ENCODE data around the gene PRKCSH. TPM values are rescaled to one million over a fixed set of nuclear protein-coding genes. Genes with fewer than 3 reads are reported as not detected.
"Not testable (repeated sequence)": the region's sequence is repeated elsewhere in the genome, so short reads cannot be mapped to it uniquely, and the experiment has no call there.

The PRKCSH gene, protein sequence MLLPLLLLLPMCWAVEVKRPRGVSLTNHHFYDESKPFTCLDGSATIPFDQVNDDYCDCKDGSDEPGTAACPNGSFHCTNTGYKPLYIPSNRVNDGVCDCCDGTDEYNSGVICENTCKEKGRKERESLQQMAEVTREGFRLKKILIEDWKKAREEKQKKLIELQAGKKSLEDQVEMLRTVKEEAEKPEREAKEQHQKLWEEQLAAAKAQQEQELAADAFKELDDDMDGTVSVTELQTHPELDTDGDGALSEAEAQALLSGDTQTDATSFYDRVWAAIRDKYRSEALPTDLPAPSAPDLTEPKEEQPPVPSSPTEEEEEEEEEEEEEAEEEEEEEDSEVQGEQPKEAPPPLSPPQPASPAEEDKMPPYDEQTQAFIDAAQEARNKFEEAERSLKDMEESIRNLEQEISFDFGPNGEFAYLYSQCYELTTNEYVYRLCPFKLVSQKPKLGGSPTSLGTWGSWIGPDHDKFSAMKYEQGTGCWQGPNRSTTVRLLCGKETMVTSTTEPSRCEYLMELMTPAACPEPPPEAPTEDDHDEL
- polyA plus RNA-seq = 77.5 TPM

DNA sequence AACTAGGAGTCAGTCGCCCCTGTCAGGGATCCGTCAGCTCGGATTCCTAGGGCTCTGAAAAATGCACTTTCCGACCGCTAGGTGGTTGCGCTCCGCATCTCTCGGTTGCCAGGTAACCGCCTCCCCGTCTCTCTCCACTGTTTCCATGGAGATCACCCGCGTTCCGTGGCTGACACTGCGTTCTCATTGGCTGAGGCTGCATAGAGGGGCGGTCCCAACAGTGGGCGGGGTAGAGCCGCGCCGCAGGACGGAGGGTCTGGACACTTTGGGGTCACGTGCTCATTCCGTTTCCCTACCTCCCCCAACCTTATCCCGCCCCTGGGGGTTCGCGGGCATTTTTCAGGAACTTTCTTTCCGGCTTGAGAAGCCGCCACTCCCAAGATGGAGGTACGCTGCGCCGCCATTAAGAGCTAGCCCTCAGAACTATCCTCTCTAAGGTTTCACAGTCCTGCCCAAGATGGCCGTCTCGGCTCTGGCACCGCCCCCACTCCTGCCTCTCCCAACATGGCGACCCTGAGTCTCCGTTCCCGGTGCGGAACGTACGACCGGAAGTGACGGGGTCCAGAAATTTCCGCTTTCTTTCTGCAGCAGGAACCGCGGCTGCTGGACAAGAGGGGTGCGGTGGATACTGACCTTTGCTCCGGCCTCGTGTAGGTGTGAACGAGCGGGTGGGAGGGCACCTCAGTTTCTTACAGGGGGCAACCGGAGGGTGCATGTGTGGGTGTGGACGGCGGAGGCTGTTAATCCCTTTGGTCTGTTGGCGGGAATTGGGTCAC, at the start of gene PRKCSH, which contains the start of gene ODAD3:
Gene PRKCSH (plus strand): TSS at position 579 of the 776 bp plus-strand sequence. CDS start 483 bp downstream, outside the sequence.
Gene ODAD3 (minus strand): TSS at position 65 of the 776 bp plus-strand sequence. CDS start 105 bp downstream, outside the sequence.
- Mint-ChIP-seq H3K4me3 (peak within 1 kb of the TSS; percentile 94 to 99 (median 98)), H3K36me3 (peaks cover 3% of the 10 kb centered on the region), H3K9me3 (no peaks in the 10 kb centered on the region), H3K27ac (peak within 1 kb of the TSS; percentile 99), H3K4me1 (peaks cover 18 to 22% (median 20%) of the 10 kb centered on the region in 3 donors), H3K27me3 (peaks cover 3% of the 10 kb centered on the region)

DNA sequence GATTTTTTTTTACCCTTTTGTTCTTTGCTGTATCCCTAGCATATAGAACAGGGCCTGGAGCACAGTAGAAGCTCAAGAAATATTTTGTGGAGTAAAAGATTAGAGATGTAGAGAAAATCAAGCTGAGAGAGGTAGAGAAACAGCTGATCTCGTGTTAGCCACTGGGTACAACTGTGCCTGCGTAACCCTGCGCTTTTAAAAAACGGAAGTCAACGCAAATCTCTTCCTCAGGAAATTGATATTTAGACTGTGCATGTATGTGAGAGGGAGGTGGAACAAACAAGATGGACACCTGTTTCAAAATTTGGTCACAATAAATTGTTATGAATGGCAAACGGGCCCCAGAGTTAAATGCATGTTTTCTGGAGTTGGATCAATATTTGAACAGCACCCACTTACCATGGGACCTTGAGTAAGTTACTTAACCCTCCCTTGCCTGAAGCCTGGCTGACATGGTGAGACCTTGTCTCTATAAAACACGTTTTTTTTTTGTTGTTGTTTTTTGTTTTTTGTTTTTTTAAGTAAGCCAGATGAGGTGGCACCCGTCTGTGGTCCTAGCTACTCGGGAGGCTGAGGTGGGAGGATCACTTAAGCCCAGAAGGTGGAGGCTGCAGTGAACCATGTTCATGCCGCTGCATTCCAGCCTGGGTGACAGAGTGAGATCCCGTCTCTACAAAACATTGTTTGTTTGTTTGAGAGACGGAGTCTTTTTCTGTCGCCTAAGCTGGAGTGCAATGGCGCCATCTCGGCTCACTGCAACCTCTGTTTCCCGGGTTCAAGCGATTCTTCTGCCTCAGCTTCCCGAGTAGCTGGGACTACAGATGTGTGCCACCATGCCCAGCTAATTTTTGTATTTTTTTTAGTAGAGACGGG, 48.0 kb upstream of the PRKCSH start:
- Mint-ChIP-seq H3K9me3 (no peaks in the 10 kb centered on the region), H3K27me3 (peaks cover 4% of the 10 kb centered on the region), H3K4me1 (peaks cover 11 to 12% (median 11%) of the 10 kb centered on the region in 3 donors), H3K4me3 (peak overlapping the region; percentile 53 to 84 (median 70)), H3K36me3 (no peaks in the 10 kb centered on the region), H3K27ac (peak overlapping the region; percentile 81 to 87 (median 86))

DNA sequence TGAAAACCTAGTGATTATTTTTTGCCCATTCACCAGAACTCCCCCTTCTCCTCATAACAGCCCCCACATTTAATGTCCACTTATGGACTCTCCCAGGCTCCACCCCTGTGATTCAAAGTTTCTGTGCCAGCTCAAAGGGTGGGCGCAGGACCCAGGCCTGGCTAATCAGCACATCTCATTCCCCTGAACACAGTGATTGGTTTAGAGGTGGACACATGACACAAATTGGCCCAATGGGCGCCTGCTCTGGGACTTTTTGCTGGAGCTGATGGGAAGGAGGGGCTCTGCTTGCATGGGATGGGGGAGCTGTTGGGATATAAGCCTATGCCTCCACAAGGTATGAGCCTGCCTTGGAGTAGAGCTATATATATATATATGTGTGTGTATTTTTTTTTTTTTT, 45.1 kb upstream of the PRKCSH start:
- Mint-ChIP-seq H3K27ac (no peak overlapping the region), H3K4me3 (peak overlapping the region in 1 of 4 donors; percentile 52), H3K36me3 (peaks cover 2% of the 10 kb centered on the region), H3K27me3 (no peaks in the 10 kb centered on the region), H3K4me1 (peaks cover 6 to 16% (median 16%) of the 10 kb centered on the region in 3 donors), H3K9me3 (no peaks in the 10 kb centered on the region)

DNA sequence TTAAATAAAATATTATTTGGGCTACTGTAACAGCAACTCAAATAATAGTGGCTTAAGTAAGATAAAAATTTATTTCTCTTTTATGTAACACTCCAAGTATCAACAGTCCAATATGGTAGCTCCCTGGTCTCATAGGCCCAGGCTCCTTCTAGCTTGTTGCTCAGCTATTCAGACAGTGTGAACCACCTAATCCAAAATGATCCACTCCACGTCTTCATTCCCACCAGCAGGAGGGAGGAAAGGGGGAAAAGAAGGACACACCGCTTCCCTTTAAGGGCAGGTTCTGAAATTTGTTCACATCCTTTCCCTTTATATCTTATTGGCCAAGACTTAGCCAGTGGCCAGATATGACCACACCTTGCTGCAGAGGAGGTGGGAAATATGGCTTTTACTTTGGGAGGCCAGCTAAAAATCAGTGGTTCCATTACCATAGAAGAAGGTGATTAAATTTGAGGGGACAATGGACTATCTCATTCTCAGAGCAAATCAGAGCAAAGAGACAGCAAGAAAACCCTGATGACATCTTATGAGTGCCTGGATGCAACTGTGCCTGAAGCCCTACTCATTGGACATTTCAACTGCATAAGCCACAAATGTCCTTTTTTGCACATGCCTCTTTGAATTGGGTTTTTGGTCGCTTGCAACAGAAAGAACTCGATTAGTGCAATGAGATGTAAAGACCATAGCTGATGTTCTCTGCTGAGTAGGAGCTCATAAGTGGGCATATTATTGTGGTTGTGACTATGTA, 44.3 kb upstream of the PRKCSH start:
- peaks cover 6 to 16% (median 16%) of the 10 kb centered on the region in 3 donors for H3K4me1 Mint-ChIP-seq
- H3K27ac Mint-ChIP-seq = peak overlapping the region in 1 of 3 donors; percentile 53
- peaks cover 2% of the 10 kb centered on the region for H3K36me3 Mint-ChIP-seq

DNA sequence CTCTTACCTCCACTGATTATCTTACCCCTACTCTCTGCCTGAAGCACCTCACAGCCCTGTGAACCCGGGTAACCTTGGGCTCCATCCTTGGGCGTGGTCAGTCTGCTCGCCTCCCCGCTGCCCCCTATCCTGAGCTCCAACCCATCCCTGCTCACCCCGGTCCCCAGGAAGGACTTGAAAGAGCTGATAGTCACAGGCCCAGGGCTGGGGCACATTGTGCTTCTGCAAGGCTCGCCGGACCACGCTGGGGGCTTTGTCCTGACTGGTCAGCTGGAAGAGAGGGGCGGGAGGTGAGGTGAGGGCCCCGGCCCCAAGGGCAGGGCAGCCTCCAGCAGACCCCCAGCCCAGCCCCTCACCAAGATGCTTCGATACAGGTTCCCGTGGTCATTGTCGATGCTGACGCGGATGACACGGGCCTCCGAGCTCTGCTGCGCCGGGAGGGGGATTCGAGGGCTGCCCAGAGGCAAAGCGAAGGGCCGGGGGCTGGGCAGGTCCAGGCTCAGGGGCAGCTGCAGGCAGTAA, 38.3 kb upstream of the PRKCSH start:
- peaks cover 2% of the 10 kb centered on the region for H3K36me3 Mint-ChIP-seq
- no peaks in the 10 kb centered on the region for H3K27me3 Mint-ChIP-seq
- no peak overlapping the region for H3K27ac Mint-ChIP-seq
- peaks cover 0 to 9% (median 6%) of the 10 kb centered on the region in 3 donors for H3K4me1 Mint-ChIP-seq
- H3K9me3 Mint-ChIP-seq = no peaks in the 10 kb centered on the region
- no peak overlapping the region for H3K4me3 Mint-ChIP-seq

More for the DNA sequence above, 44.3 kb upstream of the PRKCSH start:
- Mint-ChIP-seq H3K4me3 (no peak overlapping the region), H3K27me3 (no peaks in the 10 kb centered on the region), H3K9me3 (no peaks in the 10 kb centered on the region)

DNA sequence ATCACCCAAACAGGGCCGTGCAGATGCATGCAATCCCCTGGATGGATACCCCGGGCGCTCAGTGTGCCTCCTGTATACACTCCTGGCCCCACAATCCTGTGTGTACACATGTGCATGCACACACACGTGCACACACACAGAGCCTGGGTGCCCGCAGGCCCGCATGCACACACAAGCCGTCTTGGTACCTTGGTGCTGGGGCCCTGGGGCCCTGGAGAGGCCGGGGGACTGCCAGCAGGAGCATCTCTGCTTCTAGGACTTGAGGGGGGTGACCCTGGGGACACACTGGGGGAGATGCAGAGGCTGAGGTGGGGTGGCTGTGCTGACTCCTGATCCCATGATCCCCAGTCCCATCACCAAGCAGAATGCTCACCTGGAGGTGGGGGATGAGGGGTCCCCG, 35.8 kb upstream of the PRKCSH start:
- Mint-ChIP-seq H3K27ac (no peak overlapping the region), H3K27me3 (no peaks in the 10 kb centered on the region), H3K4me3 (no peak overlapping the region), H3K4me1 (peaks cover 0 to 2% (median 2%) of the 10 kb centered on the region in 3 donors), H3K9me3 (no peaks in the 10 kb centered on the region), H3K36me3 (peaks cover 2% of the 10 kb centered on the region)

DNA sequence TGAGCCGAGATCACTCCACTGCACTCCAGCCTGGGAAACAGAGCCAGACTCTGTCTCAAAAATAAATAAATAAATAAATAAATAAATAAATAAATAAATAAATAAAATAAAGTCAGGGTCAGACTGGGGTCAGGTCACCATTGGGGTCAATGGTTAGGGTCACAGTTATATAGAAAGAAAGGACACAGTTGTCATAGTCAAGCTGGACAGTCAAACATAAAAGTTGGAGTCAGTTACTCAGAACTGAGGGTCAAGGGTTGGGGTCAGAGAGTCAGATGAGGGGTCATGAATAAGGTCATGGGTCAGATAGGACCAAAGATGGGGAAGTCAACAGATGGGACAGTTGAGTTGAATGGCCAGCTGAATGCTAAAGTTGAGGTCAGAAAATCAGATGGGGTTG, 34.6 kb upstream of the PRKCSH start:
- Mint-ChIP-seq H3K27ac (no peak overlapping the region), H3K9me3 (no peaks in the 10 kb centered on the region), H3K36me3 (no peaks in the 10 kb centered on the region), H3K4me1 (no peaks in the 10 kb centered on the region), H3K27me3 (no peaks in the 10 kb centered on the region), H3K4me3 (no peak overlapping the region)

DNA sequence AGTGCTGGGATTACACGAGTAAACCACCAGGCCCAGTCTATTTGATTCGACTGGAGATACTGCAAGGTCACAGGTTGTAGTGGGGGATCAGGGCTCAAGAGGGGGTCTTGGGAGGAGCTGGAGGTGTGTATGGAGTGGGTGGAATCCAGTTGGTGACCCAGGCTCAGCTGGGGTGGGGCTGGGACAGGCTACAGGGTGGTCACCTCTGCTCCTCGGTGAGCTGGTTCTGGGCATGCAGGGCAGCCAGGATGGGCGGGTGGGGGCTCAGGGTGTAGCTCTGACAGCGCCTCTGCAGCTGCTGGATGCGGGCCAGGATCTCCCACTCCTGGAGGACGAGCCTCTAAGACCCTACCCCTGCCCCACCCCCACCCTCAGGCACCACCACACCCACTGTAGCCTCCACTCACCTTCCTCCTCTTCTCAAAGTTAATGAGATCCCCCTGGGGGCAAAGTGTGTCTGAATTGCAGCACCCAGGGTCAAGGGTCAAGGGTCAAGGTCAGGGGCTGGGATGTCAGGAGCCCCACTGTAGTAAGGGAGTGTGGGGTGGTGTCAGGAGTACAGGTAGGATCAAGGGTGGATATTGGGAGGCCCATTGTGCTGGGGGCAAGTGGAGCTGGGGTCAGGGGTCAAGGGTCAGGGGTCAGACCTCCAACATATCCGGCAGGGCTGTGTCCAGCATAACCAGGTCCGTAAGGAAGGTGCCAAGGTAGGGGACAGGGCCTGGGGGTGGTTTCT, 33.5 kb upstream of the PRKCSH start:
- H3K27me3 Mint-ChIP-seq = no peaks in the 10 kb centered on the region
- H3K9me3 Mint-ChIP-seq = no peaks in the 10 kb centered on the region
- H3K4me1 Mint-ChIP-seq = no peaks in the 10 kb centered on the region
- no peak overlapping the region for H3K4me3 Mint-ChIP-seq
- peak overlapping the region in 1 of 3 donors; percentile 46 for H3K27ac Mint-ChIP-seq
- no peaks in the 10 kb centered on the region for H3K36me3 Mint-ChIP-seq

DNA sequence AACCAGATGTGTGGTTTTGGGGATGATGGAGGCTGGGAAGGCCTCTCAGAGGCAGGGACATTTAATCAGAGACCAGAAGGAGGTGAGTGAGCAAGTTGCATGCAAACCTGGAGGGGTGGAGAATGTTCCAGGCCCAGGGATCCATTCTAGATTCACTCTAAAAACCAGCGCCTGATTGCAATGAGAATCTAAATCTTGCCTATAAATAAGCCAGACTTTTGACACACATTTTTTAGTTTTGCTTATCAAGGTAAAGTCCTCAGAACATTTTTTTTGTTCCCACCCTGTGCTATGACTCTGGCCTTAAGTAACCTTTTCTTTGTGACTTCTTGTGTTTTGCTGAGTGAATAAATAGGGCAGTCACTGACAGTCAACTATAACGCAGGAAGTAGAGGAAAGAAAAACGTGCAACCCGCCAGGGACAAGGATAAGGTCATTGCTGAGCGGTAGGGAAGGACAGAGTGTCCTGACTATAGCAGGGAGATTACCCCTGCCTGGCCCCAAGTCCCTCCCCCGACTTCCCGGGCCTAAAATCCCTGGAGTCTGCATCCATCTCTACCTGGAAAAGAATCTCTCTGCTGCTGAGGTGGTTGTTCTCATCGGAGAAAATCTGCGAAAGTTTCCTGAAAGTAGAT, 30.7 kb upstream of the PRKCSH start:
- Mint-ChIP-seq H3K36me3 (no peaks in the 10 kb centered on the region), H3K4me3 (peak overlapping the region in 1 of 4 donors; percentile 45), H3K27ac (peak overlapping the region in 1 of 3 donors; percentile 3), H3K9me3 (no peaks in the 10 kb centered on the region), H3K4me1 (peaks cover 0 to 2% (median 0%) of the 10 kb centered on the region in 3 donors), H3K27me3 (no peaks in the 10 kb centered on the region)

DNA sequence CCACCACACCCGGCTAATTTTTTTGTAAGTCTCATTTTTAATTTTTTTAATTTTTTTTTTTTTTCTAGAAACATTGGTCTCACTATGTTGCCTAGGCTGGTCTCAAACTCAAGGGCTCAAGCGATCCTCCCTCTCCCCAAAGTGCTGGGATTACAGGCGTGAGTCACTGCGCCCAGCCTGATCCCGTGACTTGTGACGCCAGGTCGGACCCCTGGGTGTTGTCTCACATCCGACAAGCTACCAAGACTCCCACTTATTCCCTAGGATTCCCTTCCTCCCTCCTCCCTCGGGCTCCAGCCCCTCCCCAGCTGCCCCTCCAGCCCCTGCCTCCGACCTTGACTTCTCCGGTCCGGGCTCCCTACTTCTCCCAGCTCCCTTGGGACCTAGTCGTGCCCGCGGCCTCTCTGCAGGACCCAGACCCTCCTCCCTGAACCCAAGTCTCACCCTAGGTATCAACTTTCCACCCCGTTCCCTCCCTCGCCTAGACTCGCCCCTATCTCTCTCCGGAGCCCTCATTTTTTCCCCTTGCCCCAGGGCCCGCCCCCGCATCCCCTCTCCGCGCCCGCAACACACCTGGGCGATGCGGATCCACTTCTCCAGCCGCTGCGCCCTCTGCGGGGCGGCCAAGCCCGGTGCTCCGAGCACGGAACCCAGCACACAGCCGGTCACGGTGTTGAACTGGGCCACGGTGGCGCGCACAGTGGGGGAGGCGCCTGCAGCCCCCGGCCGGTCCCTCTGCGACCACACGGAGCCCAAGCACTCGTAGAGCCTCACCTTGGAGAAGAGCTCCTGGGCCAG, 29.4 kb upstream of the PRKCSH start:
- no peaks in the 10 kb centered on the region for H3K36me3 Mint-ChIP-seq
- H3K4me3 Mint-ChIP-seq = no peak overlapping the region
- peak overlapping the region in 1 of 3 donors; percentile 76 for H3K27ac Mint-ChIP-seq
- peaks cover 4% of the 10 kb centered on the region for H3K27me3 Mint-ChIP-seq
- H3K4me1 Mint-ChIP-seq = peaks cover 0 to 2% (median 0%) of the 10 kb centered on the region in 3 donors
- H3K9me3 Mint-ChIP-seq = no peaks in the 10 kb centered on the region

DNA sequence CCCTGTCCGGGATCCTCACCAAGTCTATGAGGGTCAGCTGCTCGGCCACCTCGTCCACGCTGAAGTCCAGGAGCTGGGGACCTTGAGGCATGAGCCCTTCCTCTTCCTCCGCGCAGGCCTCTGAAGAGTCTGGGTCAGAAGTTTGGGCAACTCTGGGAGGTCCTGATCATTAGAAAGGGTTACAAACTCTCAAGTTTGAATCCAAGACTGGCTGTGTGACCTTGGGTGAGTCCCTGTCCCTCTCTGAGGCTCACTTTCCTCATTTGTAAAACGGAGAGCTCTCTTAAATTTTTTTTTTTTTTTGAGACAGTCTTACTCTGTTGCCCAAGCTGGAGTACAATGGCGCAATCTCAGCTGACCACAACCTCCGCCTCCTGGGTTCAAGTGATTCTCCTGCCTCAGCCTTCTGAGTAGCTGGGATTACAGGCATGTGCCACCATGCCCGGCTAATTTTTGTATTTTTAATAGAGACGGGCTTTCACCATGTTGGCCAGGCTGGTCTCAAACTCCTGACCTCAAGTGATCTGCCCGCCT, 28.7 kb upstream of the PRKCSH start:
- H3K36me3 Mint-ChIP-seq, H3K4me3 Mint-ChIP-seq, H3K9me3 Mint-ChIP-seq, H3K27me3 Mint-ChIP-seq, H3K4me1 Mint-ChIP-seq: not testable (repeated sequence)
- peak overlapping the region in 1 of 3 donors; percentile 76 for H3K27ac Mint-ChIP-seq

DNA sequence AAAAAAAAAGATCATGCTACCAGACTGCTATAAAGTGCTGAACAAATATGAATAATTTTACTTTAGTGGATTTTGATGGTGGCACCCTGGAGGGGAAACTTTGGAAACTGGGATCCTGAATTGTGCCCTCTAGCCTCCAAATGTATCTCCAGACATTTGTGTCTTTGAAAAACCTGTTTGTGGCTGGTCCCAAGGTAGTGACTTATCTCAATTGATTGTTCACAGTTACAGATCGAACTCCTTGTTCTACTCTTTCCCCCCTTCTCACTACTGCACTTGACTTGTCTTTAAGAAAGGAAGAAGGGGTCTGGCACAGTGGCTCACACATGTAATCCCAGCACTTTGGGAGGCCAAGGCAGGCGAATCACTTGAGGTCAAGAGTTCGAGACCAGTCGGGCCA, 26.8 kb upstream of the PRKCSH start:
- Mint-ChIP-seq H3K27me3 (peaks cover 10% of the 10 kb centered on the region), H3K27ac (peak overlapping the region in 1 of 3 donors; percentile 16), H3K4me1 (peaks cover 0 to 2% (median 0%) of the 10 kb centered on the region in 3 donors), H3K9me3 (no peaks in the 10 kb centered on the region), H3K36me3 (no peaks in the 10 kb centered on the region), H3K4me3 (no peak overlapping the region)
